Measurements from ENCODE around the gene PPARA. TPM values are rescaled to one million over a fixed set of nuclear protein-coding genes. Genes with fewer than 3 reads are reported as not detected.

Gene PPARA
- total and polyA plus RNA-seq, 9 of the 15 experiments (the other 6 are each of a cell fraction or from before 2014, with no cell fraction given) = 0.64 to 5.3 (median 3.5) TPM

GRCh38 chr22:46150034-46150654 is at the start of gene PPARA (continued):
- TF ChIP-seq CTCFL (IDR thresholded peaks at IDR 0.05; ENCODE audit: borderline replicate concordance, insufficient read depth, low read depth, low read length, poor library complexity, severe bottlenecking) = no peak
- no peak for TF ChIP-seq ZNF347 (CRISPR knock-in tag; IDR thresholded peaks at IDR 0.05; ENCODE audit: low read depth)
- TF ChIP-seq CTBP1 (IDR thresholded peaks at IDR 0.05; ENCODE audit: borderline replicate concordance) = peak; percentile 23; the same call in 1 of the 2 replicates
- no peak for TF ChIP-seq ZFP91 (CRISPR knock-in tag; IDR thresholded peaks at IDR 0.05)
- peak; percentile 46 for TF ChIP-seq RBM25 (IDR thresholded peaks at IDR 0.05; ENCODE audit: low read depth, low read length, severe bottlenecking)
- no peak for TF ChIP-seq ZFPM2 (CRISPR knock-in tag; IDR thresholded peaks at IDR 0.05)
- TF ChIP-seq RB1 (IDR thresholded peaks at IDR 0.05; ENCODE audit: low read depth) = 0 out of 2 replicates have a peak, but pooled peaks have one; percentile 58
- no peak; the same call in none of the 2 replicates for TF ChIP-seq CXXC5 (CRISPR knock-in tag; IDR thresholded peaks at IDR 0.05)
- TF ChIP-seq SAP30 (IDR thresholded peaks at IDR 0.05; ENCODE audit: borderline replicate concordance, insufficient read depth, low read depth, low read length, poor library complexity, severe bottlenecking) = peak; percentile 36
- TF ChIP-seq, protein P1, sequence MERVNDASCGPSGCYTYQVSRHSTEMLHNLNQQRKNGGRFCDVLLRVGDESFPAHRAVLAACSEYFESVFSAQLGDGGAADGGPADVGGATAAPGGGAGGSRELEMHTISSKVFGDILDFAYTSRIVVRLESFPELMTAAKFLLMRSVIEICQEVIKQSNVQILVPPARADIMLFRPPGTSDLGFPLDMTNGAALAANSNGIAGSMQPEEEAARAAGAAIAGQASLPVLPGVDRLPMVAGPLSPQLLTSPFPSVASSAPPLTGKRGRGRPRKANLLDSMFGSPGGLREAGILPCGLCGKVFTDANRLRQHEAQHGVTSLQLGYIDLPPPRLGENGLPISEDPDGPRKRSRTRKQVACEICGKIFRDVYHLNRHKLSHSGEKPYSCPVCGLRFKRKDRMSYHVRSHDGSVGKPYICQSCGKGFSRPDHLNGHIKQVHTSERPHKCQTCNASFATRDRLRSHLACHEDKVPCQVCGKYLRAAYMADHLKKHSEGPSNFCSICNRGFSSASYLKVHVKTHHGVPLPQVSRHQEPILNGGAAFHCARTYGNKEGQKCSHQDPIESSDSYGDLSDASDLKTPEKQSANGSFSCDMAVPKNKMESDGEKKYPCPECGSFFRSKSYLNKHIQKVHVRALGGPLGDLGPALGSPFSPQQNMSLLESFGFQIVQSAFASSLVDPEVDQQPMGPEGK (CRISPR knock-in tag; IDR thresholded peaks at IDR 0.05; ENCODE audit: borderline replicate concordance) = no peak
- TF ChIP-seq ERF (CRISPR knock-in tag; IDR thresholded peaks at IDR 0.05) = no peak
- TF ChIP-seq NFIC (IDR thresholded peaks at IDR 0.05) = no peak
- TF ChIP-seq, protein P2, sequence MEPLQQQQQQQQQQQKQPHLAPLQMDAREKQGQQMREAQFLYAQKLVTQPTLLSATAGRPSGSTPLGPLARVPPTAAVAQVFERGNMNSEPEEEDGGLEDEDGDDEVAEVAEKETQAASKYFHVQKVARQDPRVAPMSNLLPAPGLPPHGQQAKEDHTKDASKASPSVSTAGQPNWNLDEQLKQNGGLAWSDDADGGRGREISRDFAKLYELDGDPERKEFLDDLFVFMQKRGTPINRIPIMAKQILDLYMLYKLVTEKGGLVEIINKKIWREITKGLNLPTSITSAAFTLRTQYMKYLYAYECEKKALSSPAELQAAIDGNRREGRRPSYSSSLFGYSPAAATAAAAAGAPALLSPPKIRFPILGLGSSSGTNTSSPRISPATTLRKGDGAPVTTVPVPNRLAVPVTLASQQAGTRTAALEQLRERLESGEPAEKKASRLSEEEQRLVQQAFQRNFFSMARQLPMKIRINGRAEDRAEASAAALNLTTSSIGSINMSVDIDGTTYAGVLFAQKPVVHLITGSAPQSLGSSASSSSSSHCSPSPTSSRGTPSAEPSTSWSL (CRISPR knock-in tag; IDR thresholded peaks at IDR 0.05; ENCODE audit: borderline replicate concordance) = no peak
- TF ChIP-seq ZSCAN32 (CRISPR knock-in tag; IDR thresholded peaks at IDR 0.05) = no peak
- TF ChIP-seq, protein P3, sequence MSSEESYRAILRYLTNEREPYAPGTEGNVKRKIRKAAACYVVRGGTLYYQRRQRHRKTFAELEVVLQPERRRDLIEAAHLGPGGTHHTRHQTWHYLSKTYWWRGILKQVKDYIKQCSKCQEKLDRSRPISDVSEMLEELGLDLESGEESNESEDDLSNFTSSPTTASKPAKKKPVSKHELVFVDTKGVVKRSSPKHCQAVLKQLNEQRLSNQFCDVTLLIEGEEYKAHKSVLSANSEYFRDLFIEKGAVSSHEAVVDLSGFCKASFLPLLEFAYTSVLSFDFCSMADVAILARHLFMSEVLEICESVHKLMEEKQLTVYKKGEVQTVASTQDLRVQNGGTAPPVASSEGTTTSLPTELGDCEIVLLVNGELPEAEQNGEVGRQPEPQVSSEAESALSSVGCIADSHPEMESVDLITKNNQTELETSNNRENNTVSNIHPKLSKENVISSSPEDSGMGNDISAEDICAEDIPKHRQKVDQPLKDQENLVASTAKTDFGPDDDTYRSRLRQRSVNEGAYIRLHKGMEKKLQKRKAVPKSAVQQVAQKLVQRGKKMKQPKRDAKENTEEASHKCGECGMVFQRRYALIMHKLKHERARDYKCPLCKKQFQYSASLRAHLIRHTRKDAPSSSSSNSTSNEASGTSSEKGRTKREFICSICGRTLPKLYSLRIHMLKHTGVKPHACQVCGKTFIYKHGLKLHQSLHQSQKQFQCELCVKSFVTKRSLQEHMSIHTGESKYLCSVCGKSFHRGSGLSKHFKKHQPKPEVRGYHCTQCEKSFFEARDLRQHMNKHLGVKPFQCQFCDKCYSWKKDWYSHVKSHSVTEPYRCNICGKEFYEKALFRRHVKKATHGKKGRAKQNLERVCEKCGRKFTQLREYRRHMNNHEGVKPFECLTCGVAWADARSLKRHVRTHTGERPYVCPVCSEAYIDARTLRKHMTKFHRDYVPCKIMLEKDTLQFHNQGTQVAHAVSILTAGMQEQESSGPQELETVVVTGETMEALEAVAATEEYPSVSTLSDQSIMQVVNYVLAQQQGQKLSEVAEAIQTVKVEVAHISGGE (CRISPR knock-in tag; IDR thresholded peaks at IDR 0.05) = peak in 1 of 3 experiments; percentile 76; a peak in 2 of 6 replicates

Measured in K562 (cell line).